Measurements from ENCODE around the gene COA1.

The COA1 gene

DNA sequence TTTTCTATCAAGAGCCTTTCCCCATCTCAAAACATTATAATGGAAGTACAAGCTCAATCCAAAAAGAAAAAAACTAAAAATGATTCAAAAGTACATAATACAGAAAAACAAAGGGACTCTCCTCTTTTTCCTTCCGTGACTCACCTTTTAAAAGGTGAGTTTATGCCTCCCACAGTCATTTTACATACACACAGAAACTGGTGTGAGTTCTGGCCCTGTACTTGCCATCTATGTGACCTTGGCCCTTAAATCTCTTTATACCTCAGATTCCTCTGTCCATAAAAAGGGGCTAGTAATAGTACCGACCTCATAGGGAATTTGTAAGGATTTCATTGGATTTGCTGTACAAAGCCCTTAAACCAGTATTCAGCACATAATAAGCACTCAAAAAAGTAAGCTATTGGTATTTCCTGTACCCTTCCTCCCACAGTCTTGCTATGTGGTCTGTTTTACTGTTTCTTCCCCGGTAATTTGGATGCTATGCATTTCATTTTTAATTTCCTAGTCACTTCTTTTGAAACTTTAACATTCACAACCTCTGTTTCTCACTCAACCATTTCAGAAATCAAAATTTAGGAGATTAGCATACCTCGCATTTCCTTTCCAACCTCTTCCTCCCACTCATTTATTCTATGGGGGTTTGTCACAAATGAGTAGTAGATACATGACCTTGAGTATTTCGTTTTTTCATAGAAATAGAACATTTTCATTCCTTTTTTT, 107.4 kb downstream of the COA1 start (continued):
- TF ChIP-seq, protein P1, sequence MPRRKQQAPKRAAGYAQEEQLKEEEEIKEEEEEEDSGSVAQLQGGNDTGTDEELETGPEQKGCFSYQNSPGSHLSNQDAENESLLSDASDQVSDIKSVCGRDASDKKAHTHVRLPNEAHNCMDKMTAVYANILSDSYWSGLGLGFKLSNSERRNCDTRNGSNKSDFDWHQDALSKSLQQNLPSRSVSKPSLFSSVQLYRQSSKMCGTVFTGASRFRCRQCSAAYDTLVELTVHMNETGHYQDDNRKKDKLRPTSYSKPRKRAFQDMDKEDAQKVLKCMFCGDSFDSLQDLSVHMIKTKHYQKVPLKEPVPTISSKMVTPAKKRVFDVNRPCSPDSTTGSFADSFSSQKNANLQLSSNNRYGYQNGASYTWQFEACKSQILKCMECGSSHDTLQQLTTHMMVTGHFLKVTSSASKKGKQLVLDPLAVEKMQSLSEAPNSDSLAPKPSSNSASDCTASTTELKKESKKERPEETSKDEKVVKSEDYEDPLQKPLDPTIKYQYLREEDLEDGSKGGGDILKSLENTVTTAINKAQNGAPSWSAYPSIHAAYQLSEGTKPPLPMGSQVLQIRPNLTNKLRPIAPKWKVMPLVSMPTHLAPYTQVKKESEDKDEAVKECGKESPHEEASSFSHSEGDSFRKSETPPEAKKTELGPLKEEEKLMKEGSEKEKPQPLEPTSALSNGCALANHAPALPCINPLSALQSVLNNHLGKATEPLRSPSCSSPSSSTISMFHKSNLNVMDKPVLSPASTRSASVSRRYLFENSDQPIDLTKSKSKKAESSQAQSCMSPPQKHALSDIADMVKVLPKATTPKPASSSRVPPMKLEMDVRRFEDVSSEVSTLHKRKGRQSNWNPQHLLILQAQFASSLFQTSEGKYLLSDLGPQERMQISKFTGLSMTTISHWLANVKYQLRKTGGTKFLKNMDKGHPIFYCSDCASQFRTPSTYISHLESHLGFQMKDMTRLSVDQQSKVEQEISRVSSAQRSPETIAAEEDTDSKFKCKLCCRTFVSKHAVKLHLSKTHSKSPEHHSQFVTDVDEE (CRISPR knock-in tag; IDR thresholded peaks at IDR 0.05): no peak
- no peak for TF ChIP-seq ZNF8 (CRISPR knock-in tag; IDR thresholded peaks at IDR 0.05)
- TF ChIP-seq SNAI2 (CRISPR knock-in tag; IDR thresholded peaks at IDR 0.05): no peak
- TF ChIP-seq CREB5 (CRISPR knock-in tag; IDR thresholded peaks at IDR 0.05; ENCODE audit: low read depth): no peak
- TF ChIP-seq ZFP3 (CRISPR knock-in tag; IDR thresholded peaks at IDR 0.05): no peak
- no peak for TF ChIP-seq ZNF565 (CRISPR knock-in tag; conservative IDR thresholded peaks at IDR 0.05; ENCODE audit: low read depth)
- TF ChIP-seq BACH2 (CRISPR knock-in tag; IDR thresholded peaks at IDR 0.05; ENCODE audit: borderline replicate concordance): no peak
- TF ChIP-seq RARB (CRISPR knock-in tag; IDR thresholded peaks at IDR 0.05): no peak

GRCh38 chr7:43619213-43620012, 109.9 kb downstream of the COA1 start:
- ATAC-seq: no peak
- TF ChIP-seq SNAI2 (CRISPR knock-in tag; IDR thresholded peaks at IDR 0.05): no peak
- TF ChIP-seq CSDC2 (CRISPR knock-in tag; IDR thresholded peaks at IDR 0.05): no peak
- TF ChIP-seq, protein P1 (CRISPR knock-in tag; IDR thresholded peaks at IDR 0.05): no peak
- TF ChIP-seq ISL1 (CRISPR knock-in tag; IDR thresholded peaks at IDR 0.05): no peak
- TF ChIP-seq ZFP3 (CRISPR knock-in tag; IDR thresholded peaks at IDR 0.05): no peak
- TF ChIP-seq OSR1 (CRISPR knock-in tag; IDR thresholded peaks at IDR 0.05): no peak

DNA sequence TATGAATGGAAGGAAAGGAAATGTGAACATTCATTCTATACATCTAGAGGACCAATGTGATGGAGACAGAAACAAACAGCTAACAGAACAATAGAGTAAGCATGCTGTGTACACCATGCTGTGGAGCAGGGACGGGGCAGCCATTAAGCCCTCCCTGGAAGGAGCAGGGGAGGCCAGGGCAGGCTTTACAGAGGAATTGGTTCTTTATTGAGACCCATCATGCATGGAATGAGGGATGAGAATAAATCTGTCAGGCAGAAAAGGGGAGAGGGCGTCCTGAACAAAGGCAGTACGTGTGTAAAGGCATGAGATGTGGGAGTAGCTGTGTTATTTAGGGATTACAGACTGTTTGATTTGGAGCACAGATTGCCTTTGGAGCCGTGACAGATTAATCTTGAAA, 111.2 kb downstream of the COA1 start:
- TF ChIP-seq ZNF8 (CRISPR knock-in tag; IDR thresholded peaks at IDR 0.05) (no peak), GLIS3 (CRISPR knock-in tag; IDR thresholded peaks at IDR 0.05) (no peak), SNAI2 (CRISPR knock-in tag; IDR thresholded peaks at IDR 0.05) (no peak), OSR1 (CRISPR knock-in tag; IDR thresholded peaks at IDR 0.05) (no peak), ZNF565 (CRISPR knock-in tag; conservative IDR thresholded peaks at IDR 0.05; ENCODE audit: low read depth) (no peak), CREB5 (CRISPR knock-in tag; IDR thresholded peaks at IDR 0.05; ENCODE audit: low read depth) (no peak)
- TF ChIP-seq, protein P2, sequence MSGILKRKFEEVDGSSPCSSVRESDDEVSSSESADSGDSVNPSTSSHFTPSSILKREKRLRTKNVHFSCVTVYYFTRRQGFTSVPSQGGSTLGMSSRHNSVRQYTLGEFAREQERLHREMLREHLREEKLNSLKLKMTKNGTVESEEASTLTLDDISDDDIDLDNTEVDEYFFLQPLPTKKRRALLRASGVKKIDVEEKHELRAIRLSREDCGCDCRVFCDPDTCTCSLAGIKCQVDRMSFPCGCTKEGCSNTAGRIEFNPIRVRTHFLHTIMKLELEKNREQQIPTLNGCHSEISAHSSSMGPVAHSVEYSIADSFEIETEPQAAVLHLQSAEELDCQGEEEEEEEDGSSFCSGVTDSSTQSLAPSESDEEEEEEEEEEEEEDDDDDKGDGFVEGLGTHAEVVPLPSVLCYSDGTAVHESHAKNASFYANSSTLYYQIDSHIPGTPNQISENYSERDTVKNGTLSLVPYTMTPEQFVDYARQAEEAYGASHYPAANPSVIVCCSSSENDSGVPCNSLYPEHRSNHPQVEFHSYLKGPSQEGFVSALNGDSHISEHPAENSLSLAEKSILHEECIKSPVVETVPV (CRISPR knock-in tag; IDR thresholded peaks at IDR 0.05): no peak
- peak; percentile 2; the same call in 2 of the 3 replicates for ATAC-seq

DNA sequence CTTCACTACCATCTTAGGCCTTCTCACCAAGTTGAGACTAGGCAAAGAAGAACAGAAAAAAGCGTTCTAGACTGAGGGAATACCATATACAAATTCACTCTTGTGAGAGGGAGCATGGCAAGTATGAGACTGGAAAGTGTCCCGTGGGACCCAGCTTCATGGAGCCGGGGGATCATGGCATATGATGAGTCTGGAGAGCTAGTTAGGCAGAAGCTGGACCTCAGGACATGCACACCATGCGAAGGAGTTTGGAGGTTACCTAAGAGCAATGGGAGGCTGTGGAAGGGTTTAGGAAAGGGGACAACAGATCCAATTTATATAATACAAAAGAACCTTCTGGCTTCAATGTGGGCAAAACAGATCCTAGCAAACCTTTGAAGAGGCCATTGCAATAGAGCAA, 112.3 kb downstream of the COA1 start:
- no peak for TF ChIP-seq CSDC2 (CRISPR knock-in tag; IDR thresholded peaks at IDR 0.05)
- no peak for ATAC-seq

Measured in SK-N-SH treated with all-trans-retinoic acid at 6 μM for 48 hours (cell line).